Stimulated activated naive CD8-positive, alpha-beta T cell treated with anti-CD3 and anti-CD28 coated beads, Interleukin-15, amount 100 ng/mL, for 72 hours (primary cell): ENCODE measurements around the gene DUOX2.

Experiments
- ATAC-seq: fragments of 150-1000 bp; cut with Tn5 transposase; 2 replicates; pipeline ENCODE4 v1.10.0; 2021; ENCODE audit warnings: mild to moderate bottlenecking, moderate library complexity
- DNase-seq, 2 donors: peaks; one replicate each; pipeline ENCODE4 v3.0.0; 2021 to 2022
- H3K27ac Mint-ChIP-seq, 2 donors: one replicate each; pipeline ENCODE4 v1.8.0; 2022; ENCODE audit warnings: mild to moderate bottlenecking in 2 of 2, mixed read lengths in 2 of 2, moderate library complexity in 2 of 2
- H3K27me3 Mint-ChIP-seq: one replicate; pipeline ENCODE4 v1.8.0; 2022; ENCODE audit warnings: mixed read lengths
- H3K4me1 Mint-ChIP-seq: one replicate; pipeline ENCODE4 v1.8.0; 2022; ENCODE audit warnings: mild to moderate bottlenecking, mixed read lengths
- H3K4me3 Mint-ChIP-seq, 2 donors: one replicate each; pipeline ENCODE4 v1.8.0; 2022; ENCODE audit warnings: mild to moderate bottlenecking in 2 of 2, mixed read lengths in 2 of 2, moderate library complexity in 1 of 2
- H3K9me3 Mint-ChIP-seq, 2 donors: one replicate each; pipeline ENCODE4 v1.8.0; 2022; ENCODE audit warnings: mixed read lengths in 2 of 2

Gene DUOX2

GRCh38 chr15:45114076-45114750 lies at the start of gene DUOX2, which contains the start of gene DUOXA2:
Gene DUOX2 (minus strand): TSS chr15:45114172. CDS start chr15:45113411, 761 bp downstream.
Gene DUOXA2 (plus strand): TSS chr15:45114326. CDS start chr15:45114606, 280 bp downstream.
- Mint-ChIP-seq H3K4me1 (peaks cover 66% of the 10 kb centered on the region), H3K9me3 (no peaks in the 10 kb centered on the region), H3K27ac (no peak within 1 kb of the TSS), H3K4me3 (peak within 1 kb of the TSS in 1 of 2 donors; percentile 68), H3K27me3 (peaks cover 91% of the 10 kb centered on the region)
- ATAC-seq (no peak), DNase-seq (no peak)

DNA sequence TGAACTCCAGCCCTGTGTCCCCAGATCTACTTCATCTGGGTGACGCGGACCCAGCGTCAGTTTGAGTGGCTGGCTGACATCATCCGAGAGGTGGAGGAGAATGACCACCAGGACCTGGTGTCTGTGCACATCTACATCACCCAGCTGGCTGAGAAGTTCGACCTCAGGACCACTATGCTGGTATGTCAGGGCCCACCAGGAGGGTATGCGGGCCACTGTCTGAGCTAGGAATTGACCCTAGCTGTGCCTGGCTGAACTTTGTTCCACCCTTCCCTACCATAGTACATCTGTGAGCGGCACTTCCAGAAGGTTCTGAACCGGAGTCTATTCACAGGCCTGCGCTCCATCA lies 49.5 kb upstream of the DUOX2 start:
- ATAC-seq, result no peak
- no peak for DNase-seq
- Mint-ChIP-seq H3K9me3 (no peaks in the 10 kb centered on the region), H3K4me1 (peaks cover 32% of the 10 kb centered on the region), H3K4me3 (no peak overlapping the region), H3K27ac (no peak overlapping the region), H3K27me3 (no peaks in the 10 kb centered on the region)

GRCh38 chr15:45162771-45163507 lies 49.0 kb upstream of the DUOX2 start:
- Mint-ChIP-seq H3K9me3 (no peaks in the 10 kb centered on the region), H3K27ac (peak overlapping the region in 1 of 2 donors; percentile 92), H3K4me3 (no peak overlapping the region), H3K27me3 (no peaks in the 10 kb centered on the region), H3K4me1 (peaks cover 30% of the 10 kb centered on the region)
- ATAC-seq, result peak; percentile 48
- DNase-seq, result peak; percentile 57 to 69

GRCh38 chr15:45161666-45162065 lies 47.7 kb upstream of the DUOX2 start:
- ATAC-seq (no peak), DNase-seq (no peak)
- Mint-ChIP-seq H3K4me1 (peaks cover 25% of the 10 kb centered on the region), H3K4me3 (no peak overlapping the region), H3K27ac (no peak overlapping the region), H3K9me3 (no peaks in the 10 kb centered on the region), H3K27me3 (no peaks in the 10 kb centered on the region)

GRCh38 chr15:45157974-45158373 lies 44.0 kb upstream of the DUOX2 start:
- ATAC-seq, result no peak
- H3K27ac Mint-ChIP-seq, result no peak overlapping the region
- no peak for DNase-seq
- no peak overlapping the region for H3K4me3 Mint-ChIP-seq
- H3K4me1 Mint-ChIP-seq, result peaks cover 4% of the 10 kb centered on the region
- no peaks in the 10 kb centered on the region for H3K9me3 Mint-ChIP-seq
- H3K27me3 Mint-ChIP-seq, result no peaks in the 10 kb centered on the region

- no peak overlapping the region for H3K4me3 Mint-ChIP-seq
- ATAC-seq (no peak), DNase-seq (no peak)
- peak overlapping the region in 1 of 2 donors; percentile 16 for H3K27ac Mint-ChIP-seq
- no peaks in the 10 kb centered on the region for H3K9me3 Mint-ChIP-seq
- H3K27me3 Mint-ChIP-seq, result no peaks in the 10 kb centered on the region
- H3K4me1 Mint-ChIP-seq, result no peaks in the 10 kb centered on the region
These were observed 42.9 kb upstream of the DUOX2 start for GRCh38 chr15:45156744-45157455.

- Mint-ChIP-seq H3K4me3 (no peak overlapping the region), H3K4me1 (no peaks in the 10 kb centered on the region), H3K27ac (peak overlapping the region in 1 of 2 donors; percentile 43), H3K27me3 (no peaks in the 10 kb centered on the region), H3K9me3 (no peaks in the 10 kb centered on the region)
- ATAC-seq (no peak), DNase-seq (no peak)
These were observed 41.8 kb upstream of the DUOX2 start for GRCh38 chr15:45155739-45156138.

DNA sequence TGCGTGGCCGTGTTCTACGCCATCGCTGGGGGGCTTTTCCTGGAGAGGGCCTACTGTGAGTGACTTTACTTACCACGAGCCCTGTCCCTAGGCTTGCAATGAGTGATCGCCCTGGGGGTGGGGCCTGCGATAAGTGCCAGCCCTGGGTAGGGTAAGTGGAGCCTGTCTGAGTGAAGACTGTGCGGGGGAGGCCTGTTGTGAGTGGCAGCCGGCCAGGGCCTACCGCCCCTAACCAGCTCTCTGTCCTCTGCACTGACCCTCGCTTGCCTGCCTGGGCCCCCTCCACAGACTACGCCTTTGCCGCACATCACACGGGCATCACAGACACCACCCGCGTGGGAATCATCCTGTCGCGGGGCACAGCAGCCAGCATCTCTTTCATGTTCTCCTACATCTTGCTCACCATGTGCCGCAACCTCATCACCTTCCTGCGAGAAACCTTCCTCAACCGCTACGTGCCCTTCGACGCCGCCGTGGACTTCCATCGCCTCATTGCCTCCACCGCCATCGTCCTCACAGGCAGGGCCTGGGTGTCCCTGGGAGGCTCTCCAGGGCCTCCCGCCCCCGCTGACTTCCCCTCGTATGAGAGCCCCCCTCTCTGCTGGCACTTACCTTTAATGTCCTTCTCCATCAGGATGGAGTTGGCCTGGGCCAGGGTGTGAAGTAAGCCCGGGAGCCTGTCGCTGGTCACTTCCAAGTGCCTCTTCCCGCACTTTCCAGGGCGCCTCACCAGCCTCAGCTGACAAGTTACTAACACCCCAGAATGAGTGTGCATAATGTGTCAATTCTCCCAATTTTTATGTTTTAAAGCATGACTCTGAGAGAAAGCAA lies 38.2 kb upstream of the DUOX2 start:
- no peak overlapping the region for H3K27ac Mint-ChIP-seq
- no peak for ATAC-seq
- H3K4me3 Mint-ChIP-seq, result no peak overlapping the region
- H3K27me3 Mint-ChIP-seq, result no peaks in the 10 kb centered on the region
- no peak for DNase-seq
- peaks cover 5% of the 10 kb centered on the region for H3K4me1 Mint-ChIP-seq
- no peaks in the 10 kb centered on the region for H3K9me3 Mint-ChIP-seq

- Mint-ChIP-seq H3K27ac (no peak overlapping the region), H3K4me1 (peaks cover 5% of the 10 kb centered on the region), H3K27me3 (no peaks in the 10 kb centered on the region), H3K4me3 (no peak overlapping the region), H3K9me3 (no peaks in the 10 kb centered on the region)
- no peak for ATAC-seq
- no peak for DNase-seq
These were observed 37.0 kb upstream of the DUOX2 start for GRCh38 chr15:45150997-45151396.

DNA sequence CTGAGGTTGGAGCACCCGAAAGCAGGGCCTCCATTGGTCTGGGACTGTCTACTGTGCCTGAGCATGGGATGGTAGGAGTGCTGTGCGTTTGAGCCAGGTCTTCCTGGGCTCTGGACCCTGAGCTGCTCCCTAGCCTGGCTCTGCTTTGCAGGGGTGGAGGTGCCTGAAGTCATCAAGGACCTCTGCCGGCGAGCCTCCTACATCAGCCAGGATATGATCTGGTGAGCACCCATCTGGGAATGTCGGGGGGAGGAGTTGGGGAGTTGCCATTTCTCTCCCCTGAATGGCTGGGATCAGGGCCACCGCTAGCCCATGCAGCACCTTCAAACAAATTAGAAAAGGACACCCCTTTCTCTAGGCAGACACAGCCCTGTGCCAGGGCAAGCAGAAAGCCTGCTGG lies 36.5 kb upstream of the DUOX2 start:
- H3K9me3 Mint-ChIP-seq, result no peaks in the 10 kb centered on the region
- no peaks in the 10 kb centered on the region for H3K27me3 Mint-ChIP-seq
- DNase-seq, result no peak
- ATAC-seq, result no peak
- peaks cover 5% of the 10 kb centered on the region for H3K4me1 Mint-ChIP-seq
- H3K4me3 Mint-ChIP-seq, result no peak overlapping the region
- H3K27ac Mint-ChIP-seq, result no peak overlapping the region

GRCh38 chr15:45149060-45149459 lies 35.1 kb upstream of the DUOX2 start:
- Mint-ChIP-seq H3K9me3 (no peaks in the 10 kb centered on the region), H3K27me3 (no peaks in the 10 kb centered on the region), H3K4me3 (no peak overlapping the region), H3K27ac (peak overlapping the region in 1 of 2 donors; percentile 87), H3K4me1 (peaks cover 5% of the 10 kb centered on the region)
- no peak for DNase-seq
- no peak for ATAC-seq

DNA sequence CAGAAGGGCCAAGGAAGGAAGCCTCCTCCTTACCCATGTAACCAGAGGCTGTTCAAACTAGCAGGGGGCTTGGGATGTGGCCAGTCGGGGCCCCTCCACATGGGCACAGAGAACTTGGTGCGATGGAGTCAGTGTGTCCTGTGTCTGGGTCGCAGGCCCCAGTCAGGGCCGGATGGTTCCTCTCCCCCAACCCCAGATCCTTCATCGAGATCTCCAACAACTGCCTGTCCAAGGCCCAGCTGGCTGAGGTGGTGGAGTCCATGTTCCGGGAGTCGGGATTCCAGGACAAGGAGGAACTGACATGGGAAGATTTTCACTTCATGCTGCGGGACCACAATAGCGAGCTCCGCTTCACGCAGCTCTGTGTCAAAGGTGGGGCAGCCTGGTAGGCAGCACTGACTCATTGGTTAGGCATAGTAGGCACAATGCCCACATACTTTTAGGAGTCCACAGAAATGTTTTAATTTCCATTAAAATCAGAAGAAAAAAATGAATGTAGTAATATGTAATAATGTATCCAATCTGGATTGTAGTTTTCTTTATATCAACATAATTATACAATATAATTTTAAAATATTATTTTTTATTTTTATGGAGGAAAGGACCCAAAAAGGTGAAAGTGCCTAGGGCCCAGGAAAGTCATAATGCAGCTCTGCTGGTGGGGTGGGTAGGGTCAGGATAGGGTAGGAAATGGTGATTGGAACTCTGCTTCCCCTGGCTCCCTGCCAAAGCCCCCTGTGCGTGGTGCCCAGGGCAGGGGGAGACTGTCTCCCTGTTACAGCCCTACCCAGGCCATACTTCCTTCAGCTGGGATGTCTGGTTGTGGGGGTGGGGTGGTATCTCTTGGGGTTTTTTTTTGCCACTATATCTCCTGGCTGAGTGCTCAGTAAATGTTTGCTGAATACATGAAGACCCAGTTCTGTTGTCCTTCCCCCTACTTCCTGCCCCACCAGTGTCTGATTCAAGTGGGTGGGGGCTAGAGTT lies 34.4 kb upstream of the DUOX2 start:
- Mint-ChIP-seq H3K4me1 (peaks cover 5% of the 10 kb centered on the region), H3K27ac (peak overlapping the region in 1 of 2 donors; percentile 87), H3K4me3 (no peak overlapping the region)

DNA sequence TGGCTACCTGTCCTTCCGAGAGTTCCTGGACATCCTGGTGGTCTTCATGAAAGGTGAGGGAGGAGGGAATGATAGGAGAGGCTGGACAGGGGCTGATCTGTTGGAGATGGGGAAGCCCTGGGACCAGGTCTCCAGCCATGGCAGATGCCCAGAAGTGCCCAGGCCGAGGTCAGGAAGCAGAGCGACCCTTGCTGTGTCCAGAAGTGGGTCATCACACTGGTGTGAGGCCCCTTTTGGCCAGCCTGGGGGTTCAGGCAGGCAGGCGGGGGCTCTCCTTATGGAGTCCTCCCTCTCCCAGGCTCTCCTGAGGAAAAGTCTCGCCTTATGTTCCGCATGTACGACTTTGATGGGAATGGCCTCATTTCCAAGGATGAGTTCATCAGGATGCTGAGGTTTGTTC lies 33.6 kb upstream of the DUOX2 start:
- H3K4me1 Mint-ChIP-seq, result peaks cover 5% of the 10 kb centered on the region
- no peak for ATAC-seq
- no peaks in the 10 kb centered on the region for H3K27me3 Mint-ChIP-seq
- DNase-seq, result no peak
- H3K27ac Mint-ChIP-seq, result peak overlapping the region in 1 of 2 donors; percentile 48
- H3K4me3 Mint-ChIP-seq, result no peak overlapping the region
- H3K9me3 Mint-ChIP-seq, result no peaks in the 10 kb centered on the region

More for the DNA sequence above, 34.4 kb upstream of the DUOX2 start:
- no peaks in the 10 kb centered on the region for H3K9me3 Mint-ChIP-seq
- DNase-seq (no peak), ATAC-seq (no peak)
- H3K27me3 Mint-ChIP-seq, result no peaks in the 10 kb centered on the region

- ATAC-seq, result no peak
- Mint-ChIP-seq H3K4me3 (no peak overlapping the region), H3K27ac (no peak overlapping the region), H3K9me3 (no peaks in the 10 kb centered on the region), H3K27me3 (no peaks in the 10 kb centered on the region), H3K4me1 (peaks cover 5% of the 10 kb centered on the region)
- DNase-seq, result no peak
These were observed 32.4 kb upstream of the DUOX2 start for GRCh38 chr15:45146405-45146804.
